Femur (tissue), 1 donor: ENCODE measurements around the gene SPRTN.

Source experiments
- DNase-seq: peaks from one replicate; pipeline ENCODE4 v3.0.0-alpha.2; 2017

SPRTN gene

GRCh38 chr1:231376875-231377549, 38.9 kb downstream of the SPRTN start:
- DNase-seq, result no peak

- no peak for DNase-seq
Measured at GRCh38 chr1:231381729-231382128, 43.6 kb downstream of the SPRTN start.

GRCh38 chr1:231382426-231382825, 44.3 kb downstream of the SPRTN start:
- DNase-seq, result no peak

GRCh38 chr1:231383159-231383860, 45.2 kb downstream of the SPRTN start:
- no peak for DNase-seq

- no peak for DNase-seq
Measured at GRCh38 chr1:231384696-231385415, 46.8 kb downstream of the SPRTN start.

- no peak for DNase-seq
Measured at GRCh38 chr1:231385416-231385748, 47.3 kb downstream of the SPRTN start.

GRCh38 chr1:231386466-231386865, 48.4 kb downstream of the SPRTN start:
- DNase-seq, result no peak

- DNase-seq, result no peak
Measured at GRCh38 chr1:231387770-231388669, 49.9 kb downstream of the SPRTN start.

GRCh38 chr1:231390071-231390470, 52.0 kb downstream of the SPRTN start:
- no peak for DNase-seq

GRCh38 chr1:231392389-231393131, 54.5 kb downstream of the SPRTN start:
- DNase-seq, result no peak

GRCh38 chr1:231393668-231394067, 55.6 kb downstream of the SPRTN start:
- DNase-seq, result no peak

GRCh38 chr1:231395076-231395997, 57.2 kb downstream of the SPRTN start:
- peak; percentile 36 for DNase-seq

GRCh38 chr1:231395998-231396390, 57.9 kb downstream of the SPRTN start:
- no peak for DNase-seq

GRCh38 chr1:231396643-231397042, 58.5 kb downstream of the SPRTN start:
- no peak for DNase-seq

- no peak for DNase-seq
Measured at GRCh38 chr1:231397886-231398671, 60.0 kb downstream of the SPRTN start.

- DNase-seq, result no peak
Measured at GRCh38 chr1:231401478-231401877, 63.4 kb downstream of the SPRTN start.

GRCh38 chr1:231404318-231404717, 66.2 kb downstream of the SPRTN start:
- DNase-seq, result no peak
